Lung microvascular endothelial cell (primary cell): ENCODE data around the gene A4GALT. TPM values are rescaled to one million over a fixed set of nuclear protein-coding genes. Genes with fewer than 3 reads are reported as not detected.
"Not testable (repeated sequence)": the region's sequence is repeated elsewhere in the genome, so short reads cannot be mapped to it uniquely, and the experiment has no call there.

Source experiments
- DNase-seq, 2 donors: peaks; one replicate each; pipeline versions ENCODE4 v3.0.0 to v3.0.0-alpha.2; 2010; ENCODE audit warnings: low read depth in 2 of 2
- total RNA-seq: library from RNA; depleted of rRNA; stranded (reverse); fragments of >200 nt; gene quantifications from 2 replicates; pipeline ENCODE4 v1.2.1, GENCODE V29; 2014

A4GALT gene
- total RNA-seq, 1 donor from 2014 or later: 43.8 TPM

DNA sequence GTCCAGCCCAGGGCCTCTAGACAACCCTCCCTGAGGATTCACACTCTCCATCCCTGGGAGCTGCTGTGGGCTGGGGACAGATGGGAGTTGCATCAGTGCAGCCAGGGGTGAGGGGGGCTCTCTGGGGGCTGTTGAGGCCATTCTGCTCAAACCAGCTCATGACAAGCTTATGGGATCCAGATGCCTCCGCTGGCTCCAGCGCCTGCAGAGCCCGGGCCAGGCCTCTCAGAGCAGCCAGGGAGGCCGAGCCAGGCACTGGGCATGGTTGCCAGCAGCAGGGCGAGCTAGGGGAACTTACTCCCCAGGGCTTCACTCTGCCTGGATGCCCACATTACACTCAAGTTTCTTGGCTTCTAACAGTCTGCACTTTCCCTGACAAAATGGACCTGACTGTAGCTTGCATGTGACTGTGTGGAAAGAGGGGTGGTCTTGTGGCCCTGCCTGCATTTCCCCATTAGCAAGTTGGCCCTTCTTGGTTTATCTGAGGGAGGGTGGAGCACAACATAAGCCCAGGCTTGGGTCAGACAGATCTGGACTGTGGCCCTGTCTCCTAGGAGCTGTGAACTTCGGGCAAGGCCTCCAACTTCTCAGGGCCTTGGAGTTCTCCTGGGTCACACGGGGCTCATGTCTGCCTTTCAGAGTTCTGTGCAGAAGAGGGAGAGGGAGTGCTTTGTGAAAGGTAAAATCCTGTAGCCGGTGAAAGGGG, 36.9 kb downstream of the A4GALT start:
- no peak for DNase-seq

DNA sequence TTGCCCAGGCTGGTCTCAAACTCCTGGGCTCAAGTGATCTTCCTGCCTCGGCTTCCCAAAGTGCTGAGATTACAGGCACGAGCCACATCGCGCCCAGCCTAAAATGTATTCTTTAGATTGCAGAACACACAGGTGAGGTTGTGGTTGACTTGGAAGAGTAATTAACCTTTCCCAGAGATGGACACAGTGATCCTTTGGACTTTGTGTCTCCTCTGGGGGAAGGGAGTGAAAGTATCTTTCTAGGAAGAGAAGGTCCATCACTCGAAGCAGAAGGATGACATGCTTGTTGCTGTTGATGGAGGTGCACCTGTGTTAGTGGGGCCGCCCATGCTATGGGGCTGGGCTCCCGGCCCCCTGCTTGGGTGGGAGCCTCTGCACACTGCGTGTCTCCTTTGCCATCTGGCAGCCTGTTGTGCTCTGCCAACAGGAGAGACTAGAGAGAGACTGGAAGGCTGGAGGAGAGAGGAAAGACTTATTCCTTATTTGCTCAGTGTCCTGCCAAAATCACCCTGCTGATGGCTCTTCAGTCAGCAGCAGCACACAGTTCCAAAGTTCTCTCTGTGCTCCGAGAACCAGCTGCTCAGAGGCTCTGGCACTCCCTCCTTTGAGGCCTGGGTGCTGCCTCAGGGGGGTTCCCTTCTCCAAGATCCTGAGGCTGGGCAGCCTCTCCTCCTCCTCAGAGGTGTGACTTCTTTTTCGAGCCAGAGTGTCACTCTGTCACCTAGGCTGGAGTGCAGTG, 38.4 kb downstream of the A4GALT start:
- no peak for DNase-seq

DNA sequence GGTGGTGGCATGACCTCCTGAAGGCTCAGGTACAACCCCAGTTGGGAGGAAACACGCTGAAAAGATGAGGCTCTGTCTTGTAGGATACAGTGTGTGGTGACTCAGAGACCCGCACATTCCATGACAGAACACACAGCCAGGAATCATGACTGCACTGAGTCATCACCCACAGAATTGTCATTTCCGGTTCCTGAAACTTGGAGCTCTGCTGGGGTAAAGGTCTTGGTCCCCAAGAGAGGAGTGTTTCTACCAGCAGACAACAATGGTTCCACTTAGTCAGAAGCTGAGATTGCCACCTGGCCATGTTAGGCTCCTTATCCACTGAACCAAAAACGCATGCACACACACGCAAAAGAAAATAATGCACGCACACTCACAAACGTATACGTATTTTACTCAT, 40.0 kb downstream of the A4GALT start:
- peak; percentile 86 to 96 for DNase-seq

DNA sequence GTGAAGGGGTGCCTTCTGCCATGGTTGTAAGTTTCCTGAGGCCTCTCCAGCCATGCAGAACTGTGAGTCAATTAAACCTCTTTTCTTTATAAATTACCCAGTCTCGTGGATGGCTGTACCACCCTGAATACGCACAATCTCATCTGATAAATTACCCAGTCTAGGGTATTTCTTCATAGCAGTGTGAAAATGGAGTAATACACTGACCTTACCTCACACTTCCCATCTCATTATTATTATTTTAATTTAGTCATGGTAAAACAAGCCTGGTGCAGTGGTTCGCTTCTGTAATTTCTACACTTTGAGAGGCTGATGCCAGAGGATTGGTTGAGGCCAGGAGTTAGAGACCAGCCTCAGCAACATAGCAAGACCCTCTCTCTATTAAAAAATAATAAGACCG, 41.0 kb downstream of the A4GALT start:
- DNase-seq: no peak

DNA sequence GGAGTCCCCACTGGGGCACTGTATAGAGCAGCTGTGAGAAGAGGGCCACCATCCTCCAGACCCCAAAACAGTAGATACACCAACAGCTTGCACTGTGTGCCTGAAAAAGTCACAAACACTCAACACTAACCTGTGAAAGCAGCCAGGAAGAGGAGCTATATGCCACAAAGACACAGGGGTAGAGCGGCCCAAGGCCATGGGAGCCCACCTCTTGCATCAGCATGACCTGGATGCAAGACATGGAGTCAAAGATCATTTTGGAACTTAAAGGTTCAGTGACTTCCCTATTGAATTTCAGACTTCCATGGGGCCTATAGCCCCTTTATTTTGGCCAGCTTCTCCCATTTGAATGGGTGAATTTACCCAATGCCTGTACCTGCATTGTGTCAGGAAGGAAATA, 41.8 kb downstream of the A4GALT start:
- DNase-seq: no peak

DNA sequence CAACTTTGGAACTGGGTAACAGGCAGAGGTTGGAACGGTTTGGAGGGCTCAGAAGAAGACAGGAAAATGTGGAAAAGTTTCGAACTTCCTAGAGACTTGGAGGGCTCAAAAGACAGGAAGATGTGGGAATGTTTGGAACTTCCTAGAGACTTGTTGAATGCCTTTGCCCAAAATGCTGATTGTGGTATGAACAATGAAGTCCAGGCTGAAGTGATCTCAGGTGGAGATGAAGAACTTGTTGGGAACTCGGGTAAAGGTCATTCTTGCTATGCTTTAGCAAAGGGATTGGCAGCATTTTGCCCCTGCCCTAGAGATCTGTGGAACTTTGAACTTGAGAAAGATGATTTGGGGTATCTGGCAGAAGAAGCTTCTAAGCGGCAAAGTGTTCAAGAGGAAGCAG, 42.7 kb downstream of the A4GALT start:
- peak in 1 of 2 donors; percentile 26 for DNase-seq

DNA sequence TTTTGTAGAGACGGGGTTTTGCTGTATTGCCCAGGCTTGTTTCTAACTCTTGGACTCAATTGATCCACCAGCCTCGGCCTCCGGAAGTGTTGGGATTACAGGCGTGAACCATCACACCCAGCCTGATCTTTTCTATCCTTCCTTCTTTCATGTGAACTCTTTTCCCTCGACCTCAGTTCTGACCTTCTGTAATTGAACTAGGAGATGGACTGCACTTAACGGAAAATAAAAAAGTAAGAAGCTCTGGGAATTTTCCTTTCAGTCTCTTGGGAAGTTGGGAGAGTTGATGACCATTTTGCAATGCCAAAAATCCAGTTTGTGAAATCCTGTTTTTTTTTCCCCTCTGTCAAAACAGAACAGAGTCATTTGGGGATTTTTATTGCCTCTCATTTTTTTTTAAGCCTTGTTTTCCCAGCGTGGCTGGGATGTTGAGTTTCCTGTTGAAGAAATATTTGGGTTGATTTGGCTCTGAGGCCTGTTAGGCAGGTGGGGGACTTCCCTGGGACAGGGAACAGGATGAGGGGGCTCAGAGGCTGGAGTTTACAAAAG, 44.5 kb downstream of the A4GALT start:
- peak; percentile 36 to 94 for DNase-seq

DNA sequence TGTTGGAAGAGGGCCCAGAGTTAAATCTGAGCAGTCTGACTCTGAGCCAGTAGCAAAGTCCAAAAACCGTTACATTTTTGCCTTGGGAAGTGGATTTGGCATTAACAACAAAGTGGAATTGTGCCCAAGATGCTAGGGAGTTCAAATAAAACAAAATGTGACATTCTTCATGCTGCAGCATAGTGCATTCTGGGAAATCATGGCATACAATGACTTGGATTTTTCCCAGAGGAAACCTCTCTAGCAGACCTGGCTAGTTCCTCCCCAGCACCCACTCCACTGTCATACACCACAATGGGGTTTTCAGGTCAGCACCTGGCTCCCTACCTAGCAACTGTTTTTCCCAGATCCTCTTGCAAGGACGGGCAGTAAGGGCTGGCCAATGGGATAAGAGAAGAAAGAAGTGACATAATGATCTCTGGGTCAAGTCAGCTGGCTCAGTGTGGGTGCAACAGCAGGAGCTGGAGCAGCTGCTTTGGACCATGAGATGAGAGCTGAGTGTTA, 46.7 kb downstream of the A4GALT start:
- DNase-seq: peak in 1 of 2 donors; percentile 57

DNA sequence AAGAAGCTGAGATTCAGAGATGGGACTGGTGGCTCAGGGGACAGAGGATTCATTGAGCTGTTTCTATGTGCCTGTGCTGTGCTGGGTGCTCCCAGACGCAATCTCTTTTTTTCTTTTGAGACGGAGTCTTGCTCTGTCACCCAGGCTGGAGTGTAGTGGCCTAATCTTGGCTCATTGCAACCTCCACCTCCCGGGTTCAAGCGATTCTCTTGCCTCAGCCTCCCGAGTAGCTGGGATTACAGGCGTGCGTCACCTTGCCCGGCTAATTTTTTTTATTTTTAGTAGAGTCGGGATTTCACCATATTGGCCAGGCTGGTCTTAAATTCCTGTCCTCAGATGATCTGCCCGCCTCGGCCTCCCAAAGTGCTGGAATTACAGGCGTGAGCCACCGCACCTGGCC, 47.6 kb downstream of the A4GALT start:
- DNase-seq: not testable (repeated sequence)

DNA sequence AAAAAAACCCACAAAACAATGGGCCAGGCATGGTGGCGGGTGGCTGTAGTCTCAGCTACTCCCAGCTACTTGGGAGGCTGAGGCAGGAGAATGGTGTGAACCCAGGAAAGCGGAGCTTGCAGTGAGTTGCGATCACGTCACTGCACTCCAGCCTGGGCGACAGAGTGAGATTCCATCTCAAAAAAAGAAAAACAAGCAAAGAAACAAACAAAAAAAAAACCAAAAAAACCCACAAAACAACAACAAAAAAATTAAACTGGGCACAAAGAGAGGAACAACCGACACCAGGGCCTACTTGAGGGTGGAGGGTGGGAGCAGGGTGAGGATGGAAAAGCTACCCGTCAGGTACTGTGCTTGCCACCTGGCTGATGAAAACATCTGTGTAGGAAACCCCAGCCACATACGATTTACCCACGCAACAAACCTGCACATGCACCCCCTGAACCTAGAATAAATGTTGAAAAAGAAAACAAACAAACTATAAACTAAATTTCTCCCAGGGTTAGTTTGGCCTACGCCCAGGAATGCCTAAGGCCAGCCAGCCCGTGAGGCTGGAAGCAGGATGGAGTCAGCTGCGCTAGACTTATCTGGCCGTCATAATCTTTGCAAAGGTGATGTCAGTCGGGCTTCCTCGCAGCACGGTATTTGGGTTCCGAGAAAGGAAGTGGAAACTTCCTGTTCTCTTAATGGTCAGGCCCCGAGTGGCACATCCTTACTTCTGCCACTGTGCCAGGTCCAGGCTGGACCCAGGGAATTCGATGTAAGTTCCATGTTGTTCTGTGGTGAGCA, 49.6 kb downstream of the A4GALT start:
- peak; percentile 78 to 89 for DNase-seq

DNA sequence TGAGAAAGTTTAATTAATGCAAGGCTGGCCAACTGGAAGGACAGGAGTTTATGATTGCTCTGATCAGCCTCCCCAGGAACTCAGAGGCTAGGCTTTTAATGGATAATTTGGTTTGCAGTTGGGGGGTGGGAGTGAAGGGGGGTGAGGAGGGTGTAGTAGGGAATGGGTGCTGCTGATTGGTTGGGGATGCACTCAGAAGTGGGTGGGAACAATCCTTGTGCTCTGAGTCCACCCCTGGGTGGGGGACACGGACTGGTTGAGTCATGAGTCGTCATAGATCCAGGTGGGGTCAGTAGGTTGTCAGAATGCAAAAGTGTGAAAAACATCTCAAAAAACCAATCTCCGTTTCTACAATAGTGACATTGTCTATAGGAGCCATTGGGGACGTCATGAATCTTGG, 50.6 kb downstream of the A4GALT start:
- DNase-seq: no peak

DNA sequence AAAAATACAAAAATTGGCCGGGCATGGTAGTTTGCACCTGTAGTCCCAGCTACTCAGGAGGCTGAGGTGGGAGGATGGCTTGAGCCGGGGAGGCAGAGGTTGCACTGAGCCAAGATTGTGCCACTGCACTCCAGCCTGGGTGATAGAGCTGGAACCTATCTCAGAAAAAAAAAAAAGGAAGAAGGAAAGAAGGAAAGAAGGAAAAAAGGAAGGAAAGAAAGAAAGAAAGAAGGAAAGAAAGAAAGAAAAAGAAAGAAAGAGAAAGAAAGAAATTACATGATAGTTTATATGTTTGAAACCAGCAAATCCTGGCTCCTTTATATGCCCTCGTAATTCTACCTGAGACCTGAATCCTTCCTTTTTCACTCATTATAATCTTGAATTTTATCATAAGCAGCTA, 54.3 kb downstream of the A4GALT start:
- not testable (repeated sequence) for DNase-seq

DNA sequence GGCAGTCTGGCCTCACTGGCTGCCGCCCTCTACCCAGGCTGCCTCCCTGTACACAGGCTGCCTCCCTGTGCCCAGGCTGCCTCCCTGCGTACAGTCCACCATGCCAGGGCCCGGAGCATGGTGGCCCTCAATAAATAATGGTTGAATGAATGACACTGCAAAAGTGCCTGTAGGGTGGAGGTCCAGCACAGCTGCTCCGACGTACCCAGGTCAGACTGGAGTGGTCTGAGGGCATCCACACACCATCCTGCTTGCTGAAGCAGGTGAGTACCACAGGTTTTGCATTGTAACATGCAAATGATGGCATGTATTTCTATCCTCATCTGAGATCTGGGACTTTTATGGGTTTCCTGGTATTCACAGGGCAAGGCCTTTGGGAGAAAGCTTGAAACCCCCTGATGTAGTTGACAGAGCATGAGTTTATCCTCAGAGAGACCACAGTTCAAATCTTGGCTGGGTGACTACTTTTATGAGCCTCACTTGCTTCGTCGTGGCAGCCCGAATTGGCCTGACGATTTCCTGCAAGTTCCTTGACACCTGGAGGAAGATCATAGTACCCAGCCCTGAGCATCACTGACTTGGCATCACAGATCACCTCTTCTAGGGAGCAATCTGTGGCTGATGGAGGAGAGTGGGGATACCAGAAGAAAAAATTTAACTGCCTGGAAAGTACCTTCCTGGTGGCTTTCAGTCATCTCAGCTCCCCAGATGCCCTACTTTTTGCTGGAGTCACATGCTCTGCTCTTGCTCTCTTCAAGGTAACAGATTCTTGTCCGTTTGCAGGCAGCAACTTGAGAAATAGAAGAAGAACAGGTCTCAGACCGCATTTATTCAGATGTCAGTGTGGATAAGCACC, 55.5 kb downstream of the A4GALT start:
- DNase-seq: no peak

DNA sequence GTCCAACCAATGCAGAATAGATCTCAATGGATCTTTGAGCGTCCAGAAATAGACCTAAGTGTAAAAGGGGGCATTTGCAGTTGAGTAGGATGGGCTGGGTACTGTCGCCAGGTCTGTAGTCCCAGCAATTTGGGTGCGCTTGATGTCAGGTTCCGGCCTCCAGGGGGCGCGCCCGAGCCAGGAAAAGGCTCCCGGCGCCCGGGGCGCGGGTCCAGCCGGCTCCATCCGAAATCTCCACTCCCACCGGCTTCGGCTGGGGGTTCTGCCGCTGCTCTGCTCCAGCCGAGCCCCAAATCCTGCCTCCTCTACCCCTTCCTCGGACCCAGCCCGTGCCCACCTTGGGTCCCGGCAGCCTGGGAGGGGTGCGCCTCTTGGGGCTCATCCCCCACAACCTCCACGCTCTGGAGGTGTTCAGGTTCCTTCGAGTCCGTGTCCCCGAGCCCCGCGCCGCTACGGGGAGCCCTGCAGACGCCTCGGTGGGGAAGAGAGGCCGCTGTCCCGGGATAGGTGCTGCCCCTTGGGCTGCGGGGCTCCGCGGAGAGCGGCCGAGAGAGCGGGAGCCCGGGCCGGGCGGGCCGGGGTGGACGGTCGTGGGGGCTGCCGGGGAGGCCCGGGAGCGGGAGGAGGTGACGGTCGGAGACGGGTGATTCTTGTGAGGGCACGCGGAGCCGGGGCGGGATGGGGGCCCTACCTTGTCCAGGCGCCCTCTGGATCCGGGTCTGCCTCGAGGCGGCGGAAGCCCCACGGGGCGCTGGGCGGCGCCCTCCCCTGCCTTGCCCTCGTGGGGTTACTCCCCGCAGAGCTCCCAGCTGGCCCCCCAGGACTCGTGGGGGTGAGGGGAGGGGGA, 58.5 kb downstream of the A4GALT start:
- DNase-seq: peak; percentile 53 to 80

DNA sequence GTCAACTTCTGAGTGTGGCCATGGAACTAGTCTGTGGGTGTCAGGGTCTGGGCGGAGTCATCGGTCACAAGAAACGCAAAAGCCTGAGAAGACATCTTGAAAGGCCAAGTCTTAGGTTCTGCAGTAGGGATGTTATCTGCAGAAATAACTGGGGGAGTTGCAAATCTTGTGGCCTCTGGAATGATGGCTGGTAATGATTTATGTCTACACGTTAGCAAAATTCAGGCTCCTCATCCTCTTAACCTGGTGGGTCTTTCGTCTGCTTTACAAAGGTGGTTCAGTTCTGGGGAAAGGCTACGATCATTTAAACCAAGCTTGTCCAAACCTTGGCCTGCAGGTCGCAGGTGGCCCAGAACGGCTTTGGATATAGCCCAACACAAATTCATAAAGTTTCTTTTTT, 64.1 kb downstream of the A4GALT start:
- DNase-seq: no peak

DNA sequence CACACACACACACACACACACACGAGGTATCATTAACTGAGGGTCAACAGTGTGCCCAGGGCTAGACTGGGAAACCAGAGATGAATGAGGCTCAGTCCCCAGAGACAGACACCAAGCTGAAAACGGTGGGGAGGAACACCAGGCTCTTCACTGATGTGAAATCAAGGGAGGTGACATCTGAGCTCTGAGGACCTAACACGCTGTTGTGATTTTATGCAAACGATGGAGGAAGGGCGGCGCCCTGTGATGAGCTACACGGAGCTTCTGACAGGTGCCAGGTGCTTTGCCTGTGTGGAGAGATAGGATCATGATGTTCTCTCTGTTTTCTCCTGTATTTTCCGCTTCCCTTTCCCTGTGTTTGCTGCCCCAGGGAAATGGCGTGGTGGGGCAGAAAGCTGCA, 65.0 kb downstream of the A4GALT start:
- DNase-seq: no peak

DNA sequence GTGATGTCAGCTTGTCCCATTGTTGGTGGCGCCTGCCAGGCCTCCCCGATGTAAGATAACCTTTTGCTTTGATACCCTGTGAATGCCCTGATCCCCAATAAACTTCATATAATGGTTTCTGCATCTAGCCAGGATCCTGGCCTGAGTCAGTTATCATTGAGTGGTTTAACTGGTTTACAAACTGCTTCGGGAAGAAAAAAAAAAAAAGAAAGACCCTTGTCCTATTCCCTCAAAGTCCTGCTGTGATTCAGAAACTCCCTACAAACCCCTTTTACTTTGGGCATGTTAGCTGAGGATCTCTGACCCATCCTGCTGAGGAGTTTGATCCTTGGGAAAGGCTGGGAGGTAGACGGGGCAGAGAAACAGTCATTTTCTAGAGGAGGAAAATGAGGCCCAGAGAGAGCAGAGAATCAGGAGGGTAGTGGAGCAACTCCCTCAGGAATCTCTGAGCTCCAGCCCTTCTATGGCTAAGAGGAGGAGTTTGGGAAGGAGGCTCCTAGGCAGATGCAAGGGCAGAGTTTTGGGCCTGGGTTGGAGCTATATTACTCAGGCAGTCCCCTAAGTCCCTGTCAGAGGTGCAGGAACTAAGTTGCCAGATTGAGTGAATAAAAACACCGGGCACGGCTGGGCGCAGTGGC, 66.1 kb downstream of the A4GALT start:
- no peak for DNase-seq

DNA sequence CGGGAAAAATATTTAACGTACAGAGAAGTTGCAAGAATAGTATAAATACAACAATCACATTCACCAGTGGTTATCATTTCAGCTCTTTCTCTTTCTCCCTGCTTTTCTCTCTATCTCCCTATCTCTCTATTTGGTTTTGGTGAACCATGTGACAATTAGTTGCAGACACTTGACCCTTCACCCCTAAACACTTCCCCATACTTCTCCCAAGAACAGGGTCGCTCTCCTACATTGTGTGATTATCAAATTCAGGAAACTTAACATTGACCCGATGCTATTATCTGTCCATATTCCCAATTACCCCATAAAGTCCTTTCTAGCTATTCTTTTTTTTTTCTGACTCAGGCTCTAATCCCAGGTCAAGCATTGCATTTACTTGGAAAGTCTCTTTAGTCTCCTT, 66.7 kb downstream of the A4GALT start:
- DNase-seq: no peak

DNA sequence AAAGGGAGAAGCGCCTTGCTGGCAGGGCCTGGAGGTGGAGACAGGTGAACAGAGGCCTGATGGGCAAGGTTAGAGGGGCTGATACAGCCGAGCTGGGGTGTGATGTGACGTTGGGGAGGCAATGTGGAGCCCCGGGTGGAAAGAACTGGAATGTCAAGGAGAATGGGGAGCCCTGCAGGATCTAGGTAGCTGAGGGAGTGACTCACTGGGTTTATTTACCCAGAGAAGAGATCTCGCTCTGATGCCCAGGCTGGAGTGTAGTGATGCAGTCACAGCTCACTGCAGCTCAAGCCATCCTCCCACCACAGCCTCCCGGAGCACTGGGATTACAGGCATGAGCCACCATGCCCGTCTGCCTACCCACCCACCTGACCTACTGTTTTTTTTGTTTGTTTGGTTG, 69.5 kb downstream of the A4GALT start:
- no peak for DNase-seq
